Activated CD4-positive, alpha-beta memory T cell treated with anti-CD3 and anti-CD28 coated beads for 36 hours (primary cell): Measurements from ENCODE around the gene PRR5L. TPM values are rescaled to one million over a fixed set of nuclear protein-coding genes. Genes with fewer than 3 reads are reported as not detected.

ENCODE experiments used
- CTCF ChIA-PET: fragments of 350-600 bp; sonication (Branson Sonifier 250); formaldehyde crosslinking; loops from one replicate; lab custom pipeline; 2021; ENCODE audit warnings: antibody characterized with exemption, inconsistent platforms; lab: Charles Lee
- POLR2A ChIA-PET: fragments of 350-600 bp; sonication (Branson Sonifier 250); formaldehyde crosslinking; loops from one replicate; lab custom pipeline; 2021; ENCODE audit warnings: antibody characterized with exemption; lab: Charles Lee
- DNase-seq: peaks from one replicate; pipeline ENCODE4 v3.0.0-alpha.2; 2020
- H3K27ac Mint-ChIP-seq: one replicate; pipeline ENCODE4 v1.8.0; 2021; ENCODE audit warnings: mixed read lengths
- H3K27me3 Mint-ChIP-seq: one replicate; pipeline ENCODE4 v1.8.0; 2021; ENCODE audit warnings: mixed read lengths
- H3K36me3 Mint-ChIP-seq: one replicate; pipeline ENCODE4 v1.8.0; 2021; ENCODE audit warnings: mixed read lengths
- H3K4me1 Mint-ChIP-seq: one replicate; pipeline ENCODE4 v1.8.0; 2021; ENCODE audit warnings: low read depth, mixed read lengths
- H3K4me3 Mint-ChIP-seq: one replicate; pipeline ENCODE4 v1.8.0; 2021; ENCODE audit warnings: mild to moderate bottlenecking, mixed read lengths
- H3K9me3 Mint-ChIP-seq: one replicate; pipeline ENCODE4 v1.8.0; 2021; ENCODE audit warnings: mixed read lengths
- intact Hi-C: fragments of 100-400 bp; cut with micrococcal nuclease; formaldehyde crosslinking; loops from one replicate; pipeline ENCODE4 v1.15.1; 2023
- total RNA-seq, 2 experiments: library from RNA; stranded (reverse); gene quantifications; one replicate each; pipeline ENCODE4 v1.2.3, GENCODE V29; 2021

PRR5L gene
- total RNA-seq, 2 experiments from 2014 or later = 42.7 to 43.6 TPM

DNA sequence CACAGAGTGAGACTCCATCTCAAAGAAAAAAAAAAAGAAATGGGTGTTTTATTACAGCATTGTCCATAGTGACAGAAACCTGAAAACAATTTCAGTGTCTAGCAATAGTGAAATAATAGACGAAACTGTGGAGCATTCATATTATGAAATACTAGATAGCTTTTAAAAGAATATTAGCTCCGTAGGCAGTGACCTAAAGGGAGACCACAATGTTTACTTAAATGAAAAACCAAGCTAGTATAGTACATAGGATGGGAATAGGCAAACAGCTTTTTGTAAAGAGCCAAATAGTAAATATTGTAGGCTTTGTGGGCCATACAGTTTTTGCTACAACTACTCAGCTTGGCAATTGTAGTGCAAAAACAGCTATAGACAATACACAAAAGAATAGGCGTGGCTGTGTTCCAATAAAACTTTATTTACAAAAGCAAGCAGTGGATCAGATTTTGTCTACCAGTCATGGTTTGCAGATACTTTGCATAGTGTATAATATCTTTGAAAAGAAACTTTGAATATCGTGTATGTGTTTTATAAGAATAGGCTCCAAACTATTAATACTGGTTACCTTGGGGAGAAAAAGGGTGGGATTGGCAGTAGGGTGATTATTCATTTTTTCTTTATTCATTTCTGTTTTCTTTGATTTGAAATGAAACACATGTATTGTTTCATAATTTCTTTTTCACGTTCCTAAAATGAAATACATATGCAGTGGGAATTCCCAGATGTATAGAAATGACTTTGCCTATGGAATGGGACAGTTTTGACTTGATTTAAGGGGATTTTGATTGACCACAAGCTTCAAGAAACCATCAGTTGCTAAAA, 50.7 kb downstream of the PRR5L start:
- H3K36me3 Mint-ChIP-seq = no peaks in the 10 kb centered on the region
- intact Hi-C loops = loop anchor here (1.0 to 2.0 kb wide), 2 partner anchors 8 to 34 kb away; no protein-coding TSS in a partner anchor
- H3K9me3 Mint-ChIP-seq = no peaks in the 10 kb centered on the region
- peaks cover 32% of the 10 kb centered on the region for H3K4me1 Mint-ChIP-seq
- peaks cover 5% of the 10 kb centered on the region for H3K27me3 Mint-ChIP-seq
- POLR2A ChIA-PET = interaction anchor here (1.5 kb wide), 1 partner anchor 31 kb away, joined by 9 read pairs; no protein-coding TSS in a partner anchor
- H3K27ac Mint-ChIP-seq = no peak overlapping the region
- DNase-seq = no peak
- H3K4me3 Mint-ChIP-seq = no peak overlapping the region
- CTCF ChIA-PET = interaction anchor here (0.7 to 1.4 kb wide), 7 partner anchors 17 to 156 kb away, joined by 3 to 5 read pairs (median 3); no protein-coding TSS in a partner anchor

DNA sequence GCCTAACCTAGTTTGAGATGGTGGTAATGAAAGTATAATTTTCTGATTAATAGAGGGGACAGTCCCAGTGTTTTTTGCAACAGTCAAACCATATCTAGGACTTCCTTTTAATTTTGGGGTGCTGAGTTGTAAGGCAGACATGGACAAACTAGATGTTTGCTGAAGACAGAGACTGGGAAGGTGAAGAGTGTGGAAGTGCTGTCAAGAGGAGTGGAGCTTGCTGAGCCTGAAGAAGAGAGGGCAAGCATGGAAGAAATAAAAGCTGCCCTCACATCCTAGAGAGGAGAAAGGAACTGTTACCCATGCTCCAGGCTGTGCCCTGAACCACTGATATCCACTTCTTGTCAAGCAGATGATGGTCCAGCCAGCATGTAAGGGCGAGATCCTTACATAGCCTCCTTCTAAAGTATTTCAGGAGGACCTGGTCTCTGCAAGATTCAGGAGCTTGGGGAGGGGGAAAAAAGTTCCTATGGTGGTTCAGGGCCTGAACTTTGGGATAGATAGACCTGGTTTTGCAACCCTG, 51.4 kb downstream of the PRR5L start:
- peaks cover 36% of the 10 kb centered on the region for H3K4me1 Mint-ChIP-seq
- H3K27me3 Mint-ChIP-seq = peaks cover 6% of the 10 kb centered on the region
- H3K36me3 Mint-ChIP-seq = no peaks in the 10 kb centered on the region
- intact Hi-C loops = loop anchor here (2.0 kb wide), 1 partner anchor 35 kb away; no protein-coding TSS in a partner anchor
- peak overlapping the region; percentile 85 for H3K27ac Mint-ChIP-seq
- ChIA-PET CTCF (interaction anchor here (1.0 to 1.4 kb wide), 4 partner anchors 55 to 155 kb away, joined by 3 to 5 read pairs (median 3); no protein-coding TSS in a partner anchor), POLR2A (interaction anchor here (1.5 kb wide), 1 partner anchor 30 kb away, joined by 9 read pairs; no protein-coding TSS in a partner anchor)
- no peak overlapping the region for H3K4me3 Mint-ChIP-seq
- DNase-seq = no peak
- no peaks in the 10 kb centered on the region for H3K9me3 Mint-ChIP-seq

DNA sequence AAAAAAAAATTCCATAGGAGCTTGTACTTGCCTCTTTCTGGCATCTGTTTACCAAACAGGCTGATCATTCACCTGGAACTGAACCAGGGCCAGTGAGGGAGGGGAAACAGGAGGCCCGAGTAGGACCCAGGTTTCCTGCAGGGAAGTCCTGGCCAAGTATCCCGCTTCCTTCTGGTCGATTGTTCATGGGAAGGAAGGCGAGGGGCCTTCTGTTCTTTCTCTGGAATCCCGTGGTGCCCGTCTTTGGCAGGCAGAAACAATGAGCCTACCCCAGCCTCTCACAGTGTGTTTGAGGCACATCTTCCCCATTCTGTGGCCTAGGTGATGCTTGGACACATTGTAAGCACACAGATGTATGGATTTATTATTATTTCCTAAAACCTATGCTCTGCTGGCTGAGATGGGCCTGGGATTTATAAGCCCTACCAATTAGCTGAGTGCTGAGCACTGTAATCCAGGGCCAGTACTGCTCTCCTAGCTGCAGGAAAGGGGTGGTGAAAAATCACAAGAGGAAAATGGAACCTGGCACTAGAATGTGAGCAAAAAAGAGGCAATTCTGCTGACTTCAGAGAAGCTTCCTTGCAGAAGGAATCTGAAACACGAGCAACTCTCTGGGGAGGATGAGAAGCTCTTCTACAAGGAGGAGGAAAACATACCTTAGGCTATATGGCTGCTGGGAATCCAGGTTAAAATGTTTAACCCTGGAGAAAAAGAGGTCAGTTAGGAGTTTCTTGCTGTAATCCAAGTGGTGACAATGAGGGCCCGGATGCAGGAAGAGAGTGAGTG, 53.5 kb downstream of the PRR5L start:
- H3K4me3 Mint-ChIP-seq = no peak overlapping the region
- intact Hi-C loops = no loop called here
- ChIA-PET CTCF (interaction anchor here (1.0 to 1.5 kb wide), 4 partner anchors 15 to 144 kb away, joined by 3 to 5 read pairs (median 4); no protein-coding TSS in a partner anchor), POLR2A (no interaction called here)
- peaks cover 10% of the 10 kb centered on the region for H3K27me3 Mint-ChIP-seq
- peaks cover 52% of the 10 kb centered on the region for H3K4me1 Mint-ChIP-seq
- DNase-seq = no peak
- peak overlapping the region; percentile 81 for H3K27ac Mint-ChIP-seq
- H3K36me3 Mint-ChIP-seq = no peaks in the 10 kb centered on the region
- no peaks in the 10 kb centered on the region for H3K9me3 Mint-ChIP-seq

DNA sequence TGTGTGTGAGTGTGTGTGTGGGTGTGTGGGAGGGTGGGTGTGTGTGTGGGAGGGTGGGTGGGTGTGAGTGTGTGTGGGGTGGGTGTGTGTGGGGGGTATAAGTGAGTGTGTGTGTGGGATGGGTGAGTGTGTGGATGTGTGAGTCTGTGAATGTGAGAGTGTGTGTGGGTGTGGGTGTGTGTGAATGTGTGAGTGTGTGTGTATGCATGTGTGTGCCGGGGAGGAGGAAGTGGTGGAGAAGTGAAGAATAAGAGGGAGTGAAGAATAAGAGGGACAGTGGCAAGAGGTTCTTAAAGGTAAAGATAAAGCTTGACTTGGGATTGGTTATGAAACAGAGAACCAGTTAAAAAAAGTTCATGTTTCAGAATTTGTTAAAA, 54.0 kb downstream of the PRR5L start:
- H3K4me1 Mint-ChIP-seq = peaks cover 58% of the 10 kb centered on the region
- no peaks in the 10 kb centered on the region for H3K9me3 Mint-ChIP-seq
- CTCF ChIA-PET = interaction anchor here (0.7 to 1.5 kb wide), 4 partner anchors 15 to 143 kb away, joined by 3 to 5 read pairs (median 4); no protein-coding TSS in a partner anchor
- H3K27ac Mint-ChIP-seq = peak overlapping the region; percentile 81
- peak; percentile 28 for DNase-seq
- POLR2A ChIA-PET = no interaction called here
- H3K27me3 Mint-ChIP-seq = peaks cover 9% of the 10 kb centered on the region
- no peak overlapping the region for H3K4me3 Mint-ChIP-seq
- intact Hi-C loops = no loop called here
- H3K36me3 Mint-ChIP-seq = no peaks in the 10 kb centered on the region

DNA sequence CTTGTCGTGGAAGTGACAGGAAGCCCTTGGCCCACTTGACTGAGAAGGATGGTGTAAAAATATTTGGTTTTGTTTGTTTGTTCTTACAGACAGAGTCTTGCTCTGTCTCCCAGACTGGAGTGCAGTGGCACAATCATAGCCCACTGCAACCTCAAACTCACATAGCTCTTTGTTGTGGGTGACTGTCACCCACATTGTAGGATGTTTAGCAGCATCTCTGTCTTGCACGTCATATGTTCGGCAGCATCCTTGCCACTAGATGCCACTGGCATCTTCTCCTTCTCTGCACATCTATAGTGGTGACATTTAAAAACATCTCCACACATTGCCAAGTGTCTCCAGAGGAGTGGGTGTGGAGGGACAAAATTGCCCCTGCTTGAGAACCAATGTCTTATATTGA, 56.8 kb downstream of the PRR5L start:
- POLR2A ChIA-PET = interaction anchor here (0.5 to 2.3 kb wide), 6 partner anchors 10 to 67 kb away, joined by 3 to 12 read pairs (median 3); no protein-coding TSS in a partner anchor
- DNase-seq = peak; percentile 82
- no peaks in the 10 kb centered on the region for H3K9me3 Mint-ChIP-seq
- peaks cover 70% of the 10 kb centered on the region for H3K4me1 Mint-ChIP-seq
- intact Hi-C loops = loop anchor here (1.0 to 2.0 kb wide), 3 partner anchors 42 to 139 kb away; no protein-coding TSS in a partner anchor
- peak overlapping the region; percentile 57 for H3K27ac Mint-ChIP-seq
- CTCF ChIA-PET = interaction anchor here (0.7 to 4.2 kb wide), 14 partner anchors 11 to 141 kb away, joined by 3 to 40 read pairs (median 4); no protein-coding TSS in a partner anchor
- H3K36me3 Mint-ChIP-seq = no peaks in the 10 kb centered on the region
- H3K4me3 Mint-ChIP-seq = no peak overlapping the region
- peaks cover 7% of the 10 kb centered on the region for H3K27me3 Mint-ChIP-seq

- intact Hi-C loops = loop anchor here (1.0 to 2.0 kb wide), 7 partner anchors 8 to 154 kb away; partner anchors contain the start of gene COMMD9
- peaks cover 7% of the 10 kb centered on the region for H3K27me3 Mint-ChIP-seq
- DNase-seq = no peak
- no peaks in the 10 kb centered on the region for H3K9me3 Mint-ChIP-seq
- peak overlapping the region; percentile 31 for H3K4me3 Mint-ChIP-seq
- CTCF ChIA-PET = interaction anchor here (0.6 to 4.2 kb wide), 6 partner anchors 19 to 139 kb away, joined by 3 to 40 read pairs (median 12); no protein-coding TSS in a partner anchor
- H3K36me3 Mint-ChIP-seq = no peaks in the 10 kb centered on the region
- POLR2A ChIA-PET = interaction anchor here (0.7 to 2.3 kb wide), 5 partner anchors 10 to 31 kb away, joined by 3 to 12 read pairs (median 3); no protein-coding TSS in a partner anchor
- H3K27ac Mint-ChIP-seq = peak overlapping the region; percentile 72
- H3K4me1 Mint-ChIP-seq = peaks cover 80% of the 10 kb centered on the region
Measured at GRCh38 chr11:36354221-36355003, 58.3 kb downstream of the PRR5L start.

- DNase-seq = no peak
- Mint-ChIP-seq H3K4me3 (no peak overlapping the region), H3K4me1 (peaks cover 84% of the 10 kb centered on the region), H3K9me3 (no peaks in the 10 kb centered on the region), H3K36me3 (no peaks in the 10 kb centered on the region), H3K27me3 (peaks cover 7% of the 10 kb centered on the region), H3K27ac (peak overlapping the region; percentile 35)
- CTCF ChIA-PET = interaction anchor here (4.2 kb wide), 1 partner anchor 137 kb away, joined by 27 read pairs; no protein-coding TSS in a partner anchor
- POLR2A ChIA-PET = interaction anchor here (0.9 kb wide), 1 partner anchor 22 kb away, joined by 3 read pairs; no protein-coding TSS in a partner anchor
- intact Hi-C loops = no loop called here
Measured at GRCh38 chr11:36356201-36356600, 60.1 kb downstream of the PRR5L start.

DNA sequence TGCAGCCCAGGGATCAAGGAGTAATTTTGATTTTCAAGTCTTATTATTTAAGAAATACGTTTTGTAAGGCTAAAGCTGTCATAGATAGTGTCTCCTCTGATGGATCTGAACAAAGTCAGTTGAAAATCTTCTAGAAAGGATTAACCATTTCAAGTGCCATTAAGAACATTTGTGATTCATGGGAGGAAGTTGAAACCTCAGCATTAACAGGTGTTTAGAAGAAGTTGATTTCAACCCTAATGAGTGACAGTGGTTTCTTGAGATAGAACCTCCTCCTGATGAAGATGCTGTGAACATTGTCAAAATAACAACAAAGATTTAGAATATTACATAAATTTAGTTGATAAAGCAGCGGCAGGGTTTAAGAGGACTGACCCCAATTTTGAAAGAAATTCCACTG, 61.7 kb downstream of the PRR5L start:
- Mint-ChIP-seq H3K36me3 (no peaks in the 10 kb centered on the region), H3K4me3 (no peak overlapping the region), H3K27me3 (peaks cover 2% of the 10 kb centered on the region), H3K27ac (no peak overlapping the region), H3K4me1 (peaks cover 87% of the 10 kb centered on the region), H3K9me3 (no peaks in the 10 kb centered on the region)
- intact Hi-C loops = no loop called here
- ChIA-PET CTCF (no interaction called here), POLR2A (no interaction called here)
- no peak for DNase-seq

DNA sequence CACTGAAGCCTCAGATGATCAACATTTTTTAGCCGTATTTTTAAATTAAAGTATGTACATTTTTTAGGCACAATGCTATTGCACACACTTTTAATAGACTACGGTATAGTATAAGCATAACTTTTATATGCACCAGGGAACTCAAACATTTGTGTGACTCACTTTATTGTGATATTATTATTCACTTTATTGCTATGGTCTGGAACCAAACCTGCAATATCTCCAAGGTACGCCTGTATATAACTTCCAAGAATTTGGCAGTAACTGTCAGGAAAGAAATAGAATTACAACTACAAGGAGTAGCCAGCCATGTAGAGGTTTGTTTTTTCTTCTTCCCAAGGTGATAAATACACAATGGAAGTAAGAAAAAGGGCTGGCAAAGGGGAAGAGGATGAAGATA, 62.3 kb downstream of the PRR5L start:
- H3K4me1 Mint-ChIP-seq = peaks cover 86% of the 10 kb centered on the region
- ChIA-PET CTCF (no interaction called here), POLR2A (no interaction called here)
- no peak overlapping the region for H3K4me3 Mint-ChIP-seq
- H3K27me3 Mint-ChIP-seq = peaks cover 2% of the 10 kb centered on the region
- DNase-seq = no peak
- H3K36me3 Mint-ChIP-seq = no peaks in the 10 kb centered on the region
- no peak overlapping the region for H3K27ac Mint-ChIP-seq
- intact Hi-C loops = no loop called here
- H3K9me3 Mint-ChIP-seq = no peaks in the 10 kb centered on the region

DNA sequence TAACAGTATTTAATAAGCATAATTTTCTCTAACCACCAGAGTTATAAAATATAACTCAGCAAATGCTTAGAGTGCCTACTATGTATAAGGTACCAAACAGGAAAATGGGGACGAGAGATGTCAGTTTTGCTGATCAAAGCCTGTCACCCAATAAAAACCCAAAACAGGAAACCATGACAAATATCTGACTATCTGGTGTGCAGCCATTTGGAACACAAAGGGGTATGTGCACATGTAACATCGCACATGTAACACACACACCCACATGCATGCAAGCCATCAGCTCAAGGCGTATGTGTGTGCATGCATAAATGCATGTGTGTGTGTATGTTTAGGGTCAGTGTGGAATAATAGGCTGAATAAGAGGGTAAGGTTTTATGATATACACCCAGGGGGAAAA, 64.2 kb downstream of the PRR5L start:
- POLR2A ChIA-PET = interaction anchor here (1.2 kb wide), 1 partner anchor 15 kb away, joined by 5 read pairs; no protein-coding TSS in a partner anchor
- Mint-ChIP-seq H3K27me3 (peaks cover 2% of the 10 kb centered on the region), H3K36me3 (no peaks in the 10 kb centered on the region), H3K9me3 (no peaks in the 10 kb centered on the region), H3K4me3 (no peak overlapping the region), H3K4me1 (peaks cover 81% of the 10 kb centered on the region), H3K27ac (no peak overlapping the region)
- intact Hi-C loops = loop anchor here (1.0 kb wide), 1 partner anchor 17 kb away; no protein-coding TSS in a partner anchor
- DNase-seq = no peak
- CTCF ChIA-PET = interaction anchor here (1.4 to 1.6 kb wide), 4 partner anchors 12 to 68 kb away, joined by 3 to 7 read pairs (median 3); no protein-coding TSS in a partner anchor
